CD4-positive, alpha-beta T cell treated with Interleukin-6 at 100 ng/mL for 8 hours (primary cell): ENCODE data around the gene NCKAP5.

ENCODE experiments used
- DNase-seq: peaks from one replicate; pipeline ENCODE4 v3.0.0-alpha.2; 2020; ENCODE audit warnings: mixed read lengths, low spot score

NCKAP5 gene

GRCh38 chr2:133380991-133381390 lies 187.3 kb downstream of the NCKAP5 start:
- no peak for DNase-seq

GRCh38 chr2:133378928-133379549 lies 189.2 kb downstream of the NCKAP5 start:
- DNase-seq = no peak

GRCh38 chr2:133378386-133378785 lies 189.9 kb downstream of the NCKAP5 start:
- DNase-seq = no peak

- no peak for DNase-seq
These were observed 190.7 kb downstream of the NCKAP5 start for GRCh38 chr2:133377599-133377998.

- no peak for DNase-seq
These were observed 191.2 kb downstream of the NCKAP5 start for GRCh38 chr2:133377021-133377481.

GRCh38 chr2:133374781-133375180 lies 193.5 kb downstream of the NCKAP5 start:
- no peak for DNase-seq

GRCh38 chr2:133371286-133371685 lies 197.0 kb downstream of the NCKAP5 start:
- no peak for DNase-seq

GRCh38 chr2:133369901-133370658 lies 198.2 kb downstream of the NCKAP5 start:
- DNase-seq = no peak

GRCh38 chr2:133365117-133365516 lies 203.1 kb downstream of the NCKAP5 start:
- DNase-seq = no peak

- DNase-seq = no peak
These were observed 203.6 kb downstream of the NCKAP5 start for GRCh38 chr2:133364636-133365035.

GRCh38 chr2:133363884-133364283 lies 204.4 kb downstream of the NCKAP5 start:
- DNase-seq = no peak

GRCh38 chr2:133362061-133362476 lies 206.2 kb downstream of the NCKAP5 start:
- no peak for DNase-seq

GRCh38 chr2:133360882-133361281 lies 207.4 kb downstream of the NCKAP5 start:
- DNase-seq = no peak

- no peak for DNase-seq
These were observed 208.1 kb downstream of the NCKAP5 start for GRCh38 chr2:133360190-133360589.

- DNase-seq = no peak
These were observed 215.5 kb downstream of the NCKAP5 start for GRCh38 chr2:133352719-133353118.

GRCh38 chr2:133346654-133347053 lies 221.6 kb downstream of the NCKAP5 start:
- no peak for DNase-seq

- no peak for DNase-seq
These were observed 222.6 kb downstream of the NCKAP5 start for GRCh38 chr2:133345638-133346037.

- DNase-seq = no peak
These were observed 223.4 kb downstream of the NCKAP5 start for GRCh38 chr2:133344849-133345248.

- no peak for DNase-seq
These were observed 225.3 kb downstream of the NCKAP5 start for GRCh38 chr2:133343018-133343352.

GRCh38 chr2:133342286-133343017 lies 225.8 kb downstream of the NCKAP5 start:
- no peak for DNase-seq

GRCh38 chr2:133341575-133341974 lies 226.7 kb downstream of the NCKAP5 start:
- no peak for DNase-seq

GRCh38 chr2:133338224-133338623 lies 230.0 kb downstream of the NCKAP5 start:
- no peak for DNase-seq

GRCh38 chr2:133334923-133335322 lies 233.3 kb downstream of the NCKAP5 start:
- DNase-seq = no peak
